K562 (cell line): Measurements from ENCODE around the gene CXCL16. TPM values are rescaled to one million over a fixed set of nuclear protein-coding genes. Genes with fewer than 3 reads are reported as not detected.

Experiments used
- ETV5 ChIP-seq: sonication (generic); formaldehyde crosslinking; IDR thresholded peaks from 2 replicates; pipeline ENCODE4 v1.4.0; 2020; ENCODE audit warnings: low read depth, mild to moderate bottlenecking, missing genetic modification reagents
- ZNF197 ChIP-seq: fragments of 200-800 bp; sonication (Bioruptor generic); IDR thresholded peaks from 2 replicates; pipeline ENCODE4 v1.6.1; 2016; ENCODE audit warnings: low read depth, missing genetic modification characterization, missing compliant biosample characterization
- ZNF695 ChIP-seq: fragments of 450-650 bp; formaldehyde crosslinking; IDR thresholded peaks from 2 replicates; pipeline ENCODE4 v1.4.0; 2020; ENCODE audit warnings: mild to moderate bottlenecking, moderate library complexity
- polyA plus RNA-seq, 8 experiments: library from polyadenylated mRNA; depleted of rRNA in 4 of 8; stranded (reverse) in 5 of 8; unstranded in 3 of 8; fragments of >200 nt; fragmentation: Nextera tagmentation in 2 of 8; fragmentation: Illumina TruSeq in 1 of 8; extraction: Ambion mirVana in 2 of 8; extraction: Trizol in 1 of 8; gene quantifications; 2 replicates each; pipeline versions ENCODE4 v1.2.1 to v1.2.3, GENCODE V29; 2011 to 2014; ENCODE audit warnings: inconsistent platforms in 1 of 8, missing spikeins in 1 of 8
- total RNA-seq, 7 experiments: library from RNA; depleted of rRNA in 6 of 7; stranded (reverse); fragments of >200 nt in 6 of 7; fragmentation: Illumina TruSeq in 2 of 7; extraction: Trizol in 2 of 7; gene quantifications; 2 replicates each; pipeline versions ENCODE4 v1.2.1 to v1.2.3, GENCODE V29; 2011 to 2021; ENCODE audit warnings: low replicate concordance in 1 of 7
- TF ChIP-seq, protein P1 (sequence below), 2 experiments: fragments of 450-650 bp; IDR thresholded peaks; 2 replicates each; pipeline ENCODE4 v1.6.1; 2016; ENCODE audit warnings: mild to moderate bottlenecking in 2 of 2, borderline replicate concordance in 1 of 2, low read depth in 1 of 2, moderate library complexity in 1 of 2
- TF ChIP-seq, protein P2 (sequence below): fragments of 450-650 bp; formaldehyde crosslinking; IDR thresholded peaks from 2 replicates; pipeline ENCODE4 v1.4.0; 2020; ENCODE audit warnings: mild to moderate bottlenecking, moderate library complexity

CXCL16 gene
- total and polyA plus RNA-seq, 9 of the 15 experiments (the other 6 are each of a cell fraction or from before 2014, with no cell fraction given) = 0.05 to 0.68 (median 0.22) TPM; not detected in 2

DNA sequence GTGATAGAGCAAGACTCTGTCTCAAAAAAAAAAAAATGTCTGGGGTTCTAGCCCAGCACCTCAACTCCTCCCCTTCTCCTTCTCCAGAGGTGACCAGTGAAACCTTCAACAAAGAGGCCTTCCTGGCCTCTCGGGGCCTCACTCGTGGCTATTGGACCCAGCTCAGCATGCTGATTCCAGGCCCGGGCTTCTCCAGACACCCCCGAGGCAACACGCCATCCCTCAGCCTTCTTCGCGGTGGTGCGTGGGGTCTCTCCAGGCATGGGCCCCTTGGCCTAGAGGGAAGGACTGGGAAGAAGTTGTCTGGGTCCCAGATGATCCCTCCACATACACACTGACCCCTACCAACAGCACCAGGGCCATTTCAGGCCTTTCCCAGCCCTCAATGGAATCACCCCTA lies 3.5 kb upstream of the CXCL16 start (continued):
- TF ChIP-seq, protein P1, sequence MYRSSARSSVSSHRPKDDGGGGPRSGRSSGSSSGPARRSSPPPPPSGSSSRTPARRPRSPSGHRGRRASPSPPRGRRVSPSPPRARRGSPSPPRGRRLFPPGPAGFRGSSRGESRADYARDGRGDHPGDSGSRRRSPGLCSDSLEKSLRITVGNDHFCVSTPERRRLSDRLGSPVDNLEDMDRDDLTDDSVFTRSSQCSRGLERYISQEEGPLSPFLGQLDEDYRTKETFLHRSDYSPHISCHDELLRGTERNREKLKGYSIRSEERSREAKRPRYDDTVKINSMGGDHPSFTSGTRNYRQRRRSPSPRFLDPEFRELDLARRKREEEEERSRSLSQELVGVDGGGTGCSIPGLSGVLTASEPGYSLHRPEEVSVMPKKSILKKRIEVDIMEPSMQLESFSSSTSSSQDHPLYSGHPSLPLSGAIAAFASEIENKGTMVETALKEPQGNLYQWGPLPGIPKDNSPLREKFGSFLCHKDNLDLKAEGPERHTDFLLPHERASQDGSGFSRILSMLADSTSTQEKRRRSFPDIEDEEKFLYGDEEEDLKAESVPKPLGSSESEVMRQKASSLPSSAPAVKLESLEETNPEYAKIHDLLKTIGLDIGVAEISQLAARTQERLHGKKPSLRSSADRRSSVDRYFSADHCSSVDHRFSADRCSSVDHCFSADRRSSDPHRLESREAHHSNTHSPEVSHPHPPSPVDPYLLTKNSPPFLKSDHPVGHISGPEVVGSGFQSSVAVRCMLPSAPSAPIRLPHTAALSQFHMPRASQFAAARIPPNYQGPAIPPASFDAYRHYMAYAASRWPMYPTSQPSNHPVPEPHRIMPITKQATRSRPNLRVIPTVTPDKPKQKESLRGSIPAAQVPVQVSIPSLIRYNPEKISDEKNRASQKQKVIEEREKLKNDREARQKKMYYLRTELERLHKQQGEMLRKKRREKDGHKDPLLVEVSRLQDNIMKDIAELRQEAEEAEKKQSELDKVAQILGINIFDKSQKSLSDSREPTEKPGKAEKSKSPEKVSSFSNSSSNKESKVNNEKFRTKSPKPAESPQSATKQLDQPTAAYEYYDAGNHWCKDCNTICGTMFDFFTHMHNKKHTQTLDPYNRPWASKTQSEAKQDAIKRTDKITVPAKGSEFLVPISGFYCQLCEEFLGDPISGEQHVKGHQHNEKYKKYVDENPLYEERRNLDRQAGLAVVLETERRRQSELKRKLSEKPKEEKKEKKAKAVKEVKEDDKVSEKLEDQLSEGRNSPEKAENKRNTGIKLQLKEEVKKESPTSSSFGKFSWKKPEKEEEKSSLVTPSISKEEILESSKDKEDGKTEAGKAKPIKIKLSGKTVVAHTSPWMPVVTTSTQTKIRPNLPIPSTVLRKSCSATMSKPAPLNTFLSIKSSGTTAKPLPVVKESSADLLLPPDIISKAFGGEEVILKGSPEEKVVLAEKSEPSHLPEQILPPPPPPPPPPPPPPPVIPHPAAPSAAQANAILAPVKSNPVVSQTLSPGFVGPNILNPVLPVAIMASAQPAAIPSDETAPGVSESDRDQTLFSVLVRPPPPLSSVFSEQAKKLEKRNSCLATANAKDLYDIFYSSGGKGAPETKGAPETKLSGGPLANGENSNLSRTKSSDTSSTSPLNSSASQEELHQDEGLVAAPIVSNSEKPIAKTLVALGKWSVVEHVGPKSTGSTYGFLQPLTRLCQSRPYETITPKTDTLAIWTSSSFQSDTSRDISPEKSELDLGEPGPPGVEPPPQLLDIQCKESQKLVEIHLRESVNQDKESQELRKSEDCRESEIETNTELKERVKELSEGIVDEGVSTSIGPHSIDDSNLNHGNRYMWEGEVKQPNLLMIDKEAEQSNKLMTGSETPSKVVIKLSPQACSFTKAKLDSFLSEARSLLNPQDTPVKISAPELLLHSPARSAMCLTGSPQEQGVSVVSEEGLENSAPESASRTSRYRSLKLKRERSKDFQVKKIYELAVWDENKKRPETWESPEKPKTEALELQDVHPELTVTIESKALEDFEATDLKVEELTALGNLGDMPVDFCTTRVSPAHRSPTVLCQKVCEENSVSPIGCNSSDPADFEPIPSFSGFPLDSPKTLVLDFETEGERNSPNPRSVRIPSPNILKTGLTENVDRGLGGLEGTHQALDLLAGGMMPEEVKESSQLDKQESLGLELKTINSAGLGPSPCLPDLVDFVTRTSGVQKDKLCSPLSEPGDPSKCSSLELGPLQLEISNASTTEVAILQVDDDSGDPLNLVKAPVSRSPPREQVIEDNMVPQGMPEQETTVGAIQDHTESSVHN (IDR thresholded peaks at IDR 0.05; ENCODE audit: borderline replicate concordance in 1 of 2, low read depth in 1 of 2) = no peak
- TF ChIP-seq ZNF197 (no peak), ZNF695 (CRISPR knock-in tag) (no peak), ETV5 (CRISPR knock-in tag) (no peak)
- TF ChIP-seq, protein P2, sequence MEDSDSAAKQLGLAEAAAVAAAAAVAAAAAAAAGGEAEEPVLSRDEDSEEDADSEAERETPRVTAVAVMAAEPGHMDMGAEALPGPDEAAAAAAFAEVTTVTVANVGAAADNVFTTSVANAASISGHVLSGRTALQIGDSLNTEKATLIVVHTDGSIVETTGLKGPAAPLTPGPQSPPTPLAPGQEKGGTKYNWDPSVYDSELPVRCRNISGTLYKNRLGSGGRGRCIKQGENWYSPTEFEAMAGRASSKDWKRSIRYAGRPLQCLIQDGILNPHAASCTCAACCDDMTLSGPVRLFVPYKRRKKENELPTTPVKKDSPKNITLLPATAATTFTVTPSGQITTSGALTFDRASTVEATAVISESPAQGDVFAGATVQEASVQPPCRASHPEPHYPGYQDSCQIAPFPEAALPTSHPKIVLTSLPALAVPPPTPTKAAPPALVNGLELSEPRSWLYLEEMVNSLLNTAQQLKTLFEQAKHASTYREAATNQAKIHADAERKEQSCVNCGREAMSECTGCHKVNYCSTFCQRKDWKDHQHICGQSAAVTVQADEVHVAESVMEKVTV (CRISPR knock-in tag) = no peak
